ELF-1 (cell line): ENCODE data around the gene NDUFB11.

ENCODE experiments used
- DNase-seq: peaks from one replicate; pipeline ENCODE4 v3.0.0-alpha.2; 2016; ENCODE audit warnings: low read depth, low spot score

Gene NDUFB11

DNA sequence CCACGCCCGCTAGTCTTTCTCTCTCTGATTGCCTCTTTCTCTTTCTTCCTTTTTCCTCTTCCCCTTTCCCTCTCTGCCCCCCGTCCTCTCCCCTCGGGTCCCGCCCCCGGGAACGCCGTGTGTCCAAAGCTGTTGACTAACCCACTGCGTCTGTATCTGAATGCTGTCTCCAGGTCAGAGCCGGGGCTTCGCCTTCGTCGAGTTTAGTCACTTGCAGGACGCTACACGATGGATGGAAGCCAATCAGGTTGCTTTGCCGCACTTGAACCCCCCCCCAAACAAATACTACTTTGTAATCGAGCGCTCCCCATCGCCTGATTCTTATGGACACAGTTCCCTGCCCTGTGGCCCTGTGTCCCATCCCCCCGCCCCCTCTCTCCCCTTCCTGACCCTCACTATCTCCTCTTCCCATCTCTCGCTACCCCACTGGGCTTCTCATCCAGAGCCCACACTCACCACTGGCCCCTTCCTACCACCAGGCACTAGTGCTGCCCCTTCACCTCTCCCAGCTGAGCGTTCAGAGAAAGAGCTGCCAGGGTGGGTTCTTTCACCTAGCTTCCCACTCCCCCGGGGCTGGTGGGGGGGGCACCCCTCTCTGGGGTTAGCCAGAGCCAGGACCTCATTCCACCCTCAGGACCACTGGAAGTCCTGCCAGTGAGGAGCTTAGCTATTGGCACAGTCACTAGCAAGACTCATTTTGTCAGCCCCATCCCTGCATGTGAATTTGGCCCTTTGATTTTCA, 30.5 kb upstream of the NDUFB11 start:
- no peak for DNase-seq

GRCh38 chrX:47174376-47174775, 29.9 kb upstream of the NDUFB11 start:
- no peak for DNase-seq

DNA sequence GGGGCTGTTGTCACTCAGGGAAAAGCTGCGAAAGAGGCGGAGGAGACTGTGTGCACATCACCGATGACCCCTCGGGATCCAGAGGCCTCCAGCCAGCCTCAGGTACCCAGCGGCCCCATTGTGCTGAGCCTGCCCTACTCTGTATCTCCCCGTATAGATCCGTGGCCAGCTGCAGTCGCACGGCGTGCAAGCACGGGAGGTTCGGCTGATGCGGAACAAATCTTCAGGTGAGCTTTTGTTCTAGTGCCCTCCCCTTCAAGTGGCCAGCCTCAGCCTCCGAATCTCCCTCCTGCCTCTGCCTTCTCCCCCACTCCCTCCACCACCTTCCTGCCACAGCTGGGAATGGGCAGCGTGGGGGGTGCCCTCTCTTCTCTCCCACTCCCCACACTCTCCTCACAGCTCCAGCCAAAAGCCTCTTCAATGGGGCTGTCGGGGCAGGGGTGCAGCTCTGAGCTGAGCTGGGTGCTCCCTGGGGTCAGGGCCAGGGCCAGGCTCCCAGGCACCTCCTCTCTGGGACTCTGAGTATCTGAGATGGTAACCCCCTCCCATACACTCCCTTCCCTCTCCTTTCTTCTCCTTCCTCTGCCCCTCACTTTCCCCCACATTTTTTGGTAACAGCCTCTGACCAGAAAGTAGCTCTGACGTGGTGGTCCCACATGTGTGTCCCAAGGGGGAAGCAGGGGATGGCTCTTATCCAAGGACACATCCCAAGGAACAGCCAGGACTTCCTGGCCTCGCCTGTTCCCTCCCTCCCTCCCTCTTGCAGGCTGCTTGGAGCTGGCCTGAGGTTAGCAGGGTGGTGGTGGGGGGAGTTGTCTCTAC, 28.7 kb upstream of the NDUFB11 start:
- DNase-seq, result no peak

- DNase-seq, result no peak
Measured at GRCh38 chrX:47172549-47172948, 28.0 kb upstream of the NDUFB11 start.

DNA sequence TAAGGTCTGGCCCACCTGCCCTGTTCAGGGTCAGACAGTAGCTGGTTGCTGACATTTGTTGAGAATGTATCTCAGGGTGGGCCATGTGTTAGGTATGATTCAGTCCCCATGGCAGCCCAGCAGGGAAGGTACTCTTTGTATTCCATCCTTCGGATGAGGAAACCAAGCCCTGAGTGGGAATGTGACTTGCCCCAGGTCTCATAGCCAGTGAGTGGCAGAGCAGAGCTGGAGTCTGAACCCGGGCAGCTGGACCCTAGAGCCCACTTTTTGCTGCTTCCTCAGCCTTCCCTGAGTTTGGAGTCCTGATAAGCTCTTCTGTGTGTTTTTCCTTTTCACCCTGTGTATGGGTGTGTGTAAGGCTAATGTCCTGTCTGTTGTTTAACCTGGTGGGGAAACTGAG, 27.5 kb upstream of the NDUFB11 start:
- no peak for DNase-seq

DNA sequence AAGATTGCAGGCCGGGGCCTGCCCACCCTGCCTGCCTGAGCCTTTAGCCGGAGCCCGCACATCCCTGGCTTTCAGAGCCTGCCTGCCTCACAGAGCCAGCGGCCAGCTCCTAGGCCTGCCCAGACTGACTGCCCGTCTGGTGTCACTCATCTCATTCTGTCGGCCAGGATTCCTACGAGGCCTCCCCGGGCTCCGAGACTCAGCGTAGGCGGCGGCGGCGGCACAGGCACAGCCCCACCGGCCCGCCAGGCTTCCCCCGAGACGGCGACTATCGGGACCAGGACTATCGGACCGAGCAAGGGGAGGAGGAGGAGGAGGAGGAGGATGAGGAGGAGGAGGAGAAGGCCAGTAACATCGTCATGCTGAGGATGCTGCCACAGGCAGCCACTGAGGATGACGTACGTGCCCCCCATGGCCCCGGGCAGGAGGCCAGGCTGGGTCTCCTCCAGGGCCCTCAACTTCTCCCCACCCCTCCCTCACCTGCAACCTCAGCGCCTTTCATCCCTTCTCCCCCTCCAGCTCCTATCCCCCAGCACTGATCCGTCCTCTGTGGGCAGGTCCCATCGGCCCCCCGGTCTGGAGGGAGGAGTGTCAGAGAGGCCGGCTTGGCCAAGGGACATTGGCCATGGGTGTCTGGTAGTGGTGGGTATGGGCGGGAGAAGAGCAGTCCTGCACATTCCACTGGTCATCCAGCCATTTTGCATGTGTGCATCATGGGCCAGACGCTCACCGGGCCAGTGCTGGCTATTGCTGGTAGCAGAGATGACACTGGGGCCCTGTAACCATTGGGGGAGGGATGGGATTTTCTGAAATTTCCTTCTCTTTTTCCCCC, 26.6 kb upstream of the NDUFB11 start:
- no peak for DNase-seq

DNA sequence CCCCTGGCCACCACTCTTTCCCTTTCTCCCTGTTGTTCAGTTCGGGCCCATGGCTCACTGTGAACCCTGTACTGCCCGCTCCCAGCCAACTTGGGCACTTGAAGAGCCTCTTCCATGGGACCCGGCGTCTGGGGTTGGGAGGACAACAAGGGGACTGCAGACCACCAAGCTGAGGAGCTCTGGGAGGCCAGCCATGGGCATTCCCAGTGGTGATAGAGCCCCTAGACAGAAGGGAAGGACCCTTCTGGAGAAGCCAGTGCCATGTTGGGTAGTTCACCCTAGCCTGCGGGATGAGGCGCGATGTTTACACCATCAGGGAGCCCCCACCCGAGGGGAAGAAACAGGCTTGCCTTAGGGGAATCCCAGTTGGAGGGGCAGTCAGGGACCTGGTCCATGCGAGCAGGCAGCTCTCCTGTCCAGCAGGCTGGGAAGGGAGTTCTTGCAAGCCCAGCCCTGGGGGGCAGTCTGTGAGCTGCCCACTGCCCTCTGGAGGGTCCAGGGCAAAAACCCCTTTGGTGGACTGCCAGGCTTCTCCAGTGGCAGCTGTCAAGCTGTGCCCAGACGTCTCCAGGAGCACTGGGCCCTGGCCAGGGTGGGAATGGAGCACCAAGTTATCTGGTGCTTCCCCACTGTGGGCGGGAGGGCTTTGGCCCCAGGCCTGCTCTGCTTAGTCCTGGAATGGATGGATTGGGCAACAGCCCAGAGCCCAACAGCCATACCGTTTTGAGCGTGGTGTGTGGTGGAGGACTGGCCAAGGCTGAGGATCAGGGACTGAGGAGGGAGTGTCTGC, 25.4 kb upstream of the NDUFB11 start:
- DNase-seq, result no peak

- no peak for DNase-seq
Measured at GRCh38 chrX:47169273-47169672, 24.8 kb upstream of the NDUFB11 start.

GRCh38 chrX:47168495-47169073, 24.1 kb upstream of the NDUFB11 start:
- DNase-seq, result no peak

DNA sequence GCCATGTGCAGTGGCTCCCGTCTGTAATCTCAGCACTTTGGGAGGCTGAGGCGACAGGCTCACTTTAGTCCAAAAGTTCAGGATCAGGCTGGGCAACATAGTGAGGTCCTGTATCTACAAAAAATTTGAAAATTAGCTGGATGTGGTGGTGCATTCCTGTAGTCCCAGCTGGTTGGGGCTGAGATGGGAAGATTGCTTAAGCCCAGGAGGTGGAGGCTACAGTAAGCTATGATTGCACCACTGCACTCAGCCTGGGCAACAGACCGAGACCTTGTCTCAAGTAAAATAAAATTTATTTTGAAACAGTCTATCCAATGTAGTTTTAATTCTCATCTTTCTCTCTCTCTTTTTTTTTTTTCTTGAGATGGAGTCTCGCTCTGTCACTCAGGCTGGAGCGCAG, 21.6 kb upstream of the NDUFB11 start:
- no peak for DNase-seq

DNA sequence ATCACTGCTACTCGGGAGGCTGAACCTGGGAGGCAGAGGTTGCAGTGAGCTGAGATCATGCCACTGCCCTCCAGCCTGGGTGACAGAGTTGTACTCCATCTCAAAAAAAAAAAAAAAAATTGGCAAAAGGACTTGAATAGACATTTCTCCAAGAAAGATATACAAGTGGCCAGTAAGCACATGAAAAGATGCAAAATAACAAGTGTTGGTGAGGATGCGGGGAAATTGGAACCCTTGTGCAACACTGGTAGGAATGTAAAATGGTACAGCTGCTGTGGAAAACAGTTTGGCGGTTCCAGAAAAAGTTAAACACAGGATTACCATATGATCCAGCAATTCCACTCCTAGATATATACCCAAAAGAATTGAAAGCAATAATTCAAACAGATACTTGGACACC, 19.9 kb upstream of the NDUFB11 start:
- no peak for DNase-seq

GRCh38 chrX:47162927-47163583, 18.6 kb upstream of the NDUFB11 start:
- DNase-seq, result no peak

DNA sequence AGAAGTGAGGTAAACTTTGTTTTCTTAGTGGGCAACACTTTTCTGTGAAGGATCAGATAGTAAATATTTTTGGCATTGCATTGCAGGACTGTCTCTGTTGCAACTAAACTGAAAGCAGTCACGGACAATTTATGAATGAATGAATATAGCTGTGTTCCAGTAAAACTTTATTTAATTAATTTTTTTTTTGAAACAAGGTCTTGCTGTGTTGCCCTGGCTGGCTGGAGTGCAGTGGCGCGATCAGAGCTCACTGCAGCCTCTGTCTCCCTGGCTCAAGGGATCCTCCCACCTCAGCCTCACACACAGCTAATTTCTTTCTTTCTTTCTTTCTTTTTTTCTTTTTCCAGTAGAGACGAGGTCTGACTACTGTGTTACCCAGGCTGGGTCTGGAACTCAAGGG, 16.3 kb upstream of the NDUFB11 start:
- DNase-seq, result no peak

GRCh38 chrX:47158781-47159180, 14.3 kb upstream of the NDUFB11 start:
- DNase-seq, result no peak

- DNase-seq, result peak; percentile 21
Measured at GRCh38 chrX:47158131-47158530, 13.6 kb upstream of the NDUFB11 start.

GRCh38 chrX:47156611-47157520, 12.4 kb upstream of the NDUFB11 start:
- no peak for DNase-seq

- no peak for DNase-seq
Measured at GRCh38 chrX:47151435-47151834, 6.9 kb upstream of the NDUFB11 start.

DNA sequence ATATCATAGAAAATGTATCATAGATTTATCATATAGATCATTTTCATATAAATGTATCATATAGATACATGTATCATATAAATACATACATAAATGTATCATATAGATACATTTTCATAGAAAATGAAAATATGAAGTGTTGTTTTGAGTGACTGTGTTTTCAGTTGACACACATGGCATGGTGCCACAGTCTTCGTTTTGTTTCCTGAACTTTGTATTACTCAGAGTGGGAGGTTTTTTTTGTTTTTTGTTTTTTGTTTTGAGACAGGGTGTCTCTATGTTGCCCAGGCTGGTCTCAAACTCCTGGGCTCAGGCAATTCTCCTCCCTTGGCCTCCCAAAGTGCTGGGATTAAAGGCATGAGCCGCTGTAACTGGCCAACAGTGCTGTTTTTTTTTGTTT, 4.4 kb upstream of the NDUFB11 start:
- DNase-seq, result no peak
